NCI-H748 (cell line): Measurements from ENCODE around the gene SLC4A7.
"Not testable (repeated sequence)": the region's sequence is repeated elsewhere in the genome, so short reads cannot be mapped to it uniquely, and the experiment has no call there.

ENCODE experiments used
- DNase-seq: peaks from one replicate; lab custom pipeline; 2025; ENCODE audit not compliant: unreplicated experiment; lab: John Stamatoyannopoulos, UW

Gene SLC4A7

GRCh38 chr3:27366062-27366591, 118.1 kb downstream of the SLC4A7 start:
- DNase-seq, result no peak

- DNase-seq, result peak; percentile 93
Measured at GRCh38 chr3:27360113-27361078, 123.8 kb downstream of the SLC4A7 start.

- peak; percentile 57 for DNase-seq
Measured at GRCh38 chr3:27358372-27358771, 125.8 kb downstream of the SLC4A7 start.

- DNase-seq, result peak; percentile 58
Measured at GRCh38 chr3:27357665-27358258, 126.4 kb downstream of the SLC4A7 start.

- DNase-seq, result no peak
Measured at GRCh38 chr3:27356976-27357375, 127.2 kb downstream of the SLC4A7 start.

- no peak for DNase-seq
Measured at GRCh38 chr3:27354588-27355203, 129.5 kb downstream of the SLC4A7 start.

GRCh38 chr3:27354161-27354560, 130.0 kb downstream of the SLC4A7 start:
- no peak for DNase-seq

- no peak for DNase-seq
Measured at GRCh38 chr3:27353221-27353620, 131.0 kb downstream of the SLC4A7 start.

- no peak for DNase-seq
Measured at GRCh38 chr3:27352047-27352446, 132.1 kb downstream of the SLC4A7 start.

GRCh38 chr3:27349832-27350231, 134.4 kb downstream of the SLC4A7 start:
- no peak for DNase-seq

GRCh38 chr3:27345959-27346865, 138.0 kb downstream of the SLC4A7 start:
- DNase-seq, result no peak

GRCh38 chr3:27345493-27345892, 138.7 kb downstream of the SLC4A7 start:
- no peak for DNase-seq

- DNase-seq, result no peak
Measured at GRCh38 chr3:27345045-27345444, 139.1 kb downstream of the SLC4A7 start.

GRCh38 chr3:27344192-27344591, 140.0 kb downstream of the SLC4A7 start:
- no peak for DNase-seq

- DNase-seq, result no peak
Measured at GRCh38 chr3:27342267-27342666, 141.9 kb downstream of the SLC4A7 start.

- no peak for DNase-seq
Measured at GRCh38 chr3:27340534-27340933, 143.7 kb downstream of the SLC4A7 start.

GRCh38 chr3:27335571-27335970, 148.6 kb downstream of the SLC4A7 start:
- DNase-seq, result no peak

- no peak for DNase-seq
Measured at GRCh38 chr3:27333843-27334242, 150.3 kb downstream of the SLC4A7 start.

- not testable (repeated sequence) for DNase-seq
Measured at GRCh38 chr3:27328982-27329762, 155.0 kb downstream of the SLC4A7 start.
